ENCODE results near the gene OR6F1.

DNA sequence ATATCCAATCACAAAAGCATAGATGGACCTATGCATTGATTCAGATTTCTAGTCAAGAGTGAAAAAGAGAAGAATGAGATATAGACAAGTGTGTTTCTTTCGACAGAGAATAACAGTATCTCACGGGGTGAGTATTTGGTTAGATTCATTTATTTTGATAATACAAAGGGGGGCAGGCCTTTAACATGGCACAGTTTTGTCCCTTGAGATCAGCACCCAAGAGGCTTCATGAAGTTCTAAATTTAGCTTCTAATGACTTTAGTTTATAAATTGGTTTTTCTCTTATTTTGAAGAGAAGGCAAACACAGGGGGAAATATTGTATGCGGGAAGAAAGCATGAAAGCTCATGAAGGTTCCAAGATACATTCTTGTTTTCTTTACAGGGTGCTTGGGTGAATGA, 44.0 kb upstream of the OR6F1 start, which contains the start of gene OR1C1:
- TF ChIP-seq, protein P1, sequence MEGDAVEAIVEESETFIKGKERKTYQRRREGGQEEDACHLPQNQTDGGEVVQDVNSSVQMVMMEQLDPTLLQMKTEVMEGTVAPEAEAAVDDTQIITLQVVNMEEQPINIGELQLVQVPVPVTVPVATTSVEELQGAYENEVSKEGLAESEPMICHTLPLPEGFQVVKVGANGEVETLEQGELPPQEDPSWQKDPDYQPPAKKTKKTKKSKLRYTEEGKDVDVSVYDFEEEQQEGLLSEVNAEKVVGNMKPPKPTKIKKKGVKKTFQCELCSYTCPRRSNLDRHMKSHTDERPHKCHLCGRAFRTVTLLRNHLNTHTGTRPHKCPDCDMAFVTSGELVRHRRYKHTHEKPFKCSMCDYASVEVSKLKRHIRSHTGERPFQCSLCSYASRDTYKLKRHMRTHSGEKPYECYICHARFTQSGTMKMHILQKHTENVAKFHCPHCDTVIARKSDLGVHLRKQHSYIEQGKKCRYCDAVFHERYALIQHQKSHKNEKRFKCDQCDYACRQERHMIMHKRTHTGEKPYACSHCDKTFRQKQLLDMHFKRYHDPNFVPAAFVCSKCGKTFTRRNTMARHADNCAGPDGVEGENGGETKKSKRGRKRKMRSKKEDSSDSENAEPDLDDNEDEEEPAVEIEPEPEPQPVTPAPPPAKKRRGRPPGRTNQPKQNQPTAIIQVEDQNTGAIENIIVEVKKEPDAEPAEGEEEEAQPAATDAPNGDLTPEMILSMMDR (IDR thresholded peaks at IDR 0.05; ENCODE audit: insufficient read depth, low read depth, low read length), result no peak
- TF ChIP-seq EZH2 (IDR thresholded peaks at IDR 0.05; ENCODE audit: insufficient read depth, low read length), result no peak

Measured in astrocyte (in vitro differentiated cells and primary cell).